B cell (primary cell): Measurements from ENCODE around the gene CD109. TPM values are rescaled to one million over a fixed set of nuclear protein-coding genes. Genes with fewer than 3 reads are reported as not detected.

Experiments used
- ATAC-seq: fragments of 200-7000 bp; cut with Tn5 transposase; one replicate; pipeline ENCODE4 v1.10.0; 2021; ENCODE audit warnings: low read depth, mild to moderate bottlenecking, moderate number of reproducible peaks, moderate library complexity
- CTCF ChIA-PET: fragments of 350-600 bp; sonication (Branson Sonifier 250); formaldehyde crosslinking; loops from one replicate; lab custom pipeline; 2021; ENCODE audit warnings: antibody characterized with exemption, inconsistent platforms; lab: Charles Lee
- POLR2A ChIA-PET: fragments of 350-600 bp; sonication (Branson Sonifier 250); formaldehyde crosslinking; loops from one replicate; lab custom pipeline; 2021; ENCODE audit warnings: antibody characterized with exemption; lab: Charles Lee
- DNase-seq: peaks from one replicate; pipeline ENCODE4 v3.0.0; 2013
- H2AFZ ChIP-seq: 2 replicates; pipeline ENCODE4 v1.6.1; 2012; ENCODE audit warnings: mild to moderate bottlenecking, low read depth, low read length; ENCODE audit not compliant: insufficient read depth, poor library complexity, severe bottlenecking
- H3K27ac ChIP-seq, 2 donors: 1 replicate in 1 of 2; 2 replicates in 1 of 2; pipeline ENCODE4 v1.5.1; 2012 to 2013; ENCODE audit warnings: low read length in 2 of 2, mild to moderate bottlenecking in 2 of 2, moderate library complexity in 1 of 2
- H3K27me3 ChIP-seq, 4 experiments: fragments of 200-600 bp in 1 of 4; sonication (generic) in 1 of 4; replicated peaks in 1 of 4; 1 replicate in 2 of 4; 2 replicates in 2 of 4; pipeline versions ENCODE4 v1.6.1 to v1.7.0; 2013 to 2016; ENCODE audit warnings: low read length in 3 of 4, mild to moderate bottlenecking in 2 of 4, mixed read lengths in 1 of 4, moderate library complexity in 1 of 4; ENCODE audit not compliant: insufficient read depth in 4 of 4, control insufficient read depth in 3 of 4; ENCODE audit errors: control extremely low read depth in 1 of 4
- H3K36me3 ChIP-seq, 2 experiments: replicated peaks in 1 of 2; 1 replicate in 1 of 2; 2 replicates in 1 of 2; pipeline versions ENCODE4 v1.6.1 to v1.7.1; 2013; ENCODE audit warnings: low read length in 1 of 2; ENCODE audit not compliant: insufficient read depth in 2 of 2, control insufficient read depth in 1 of 2; ENCODE audit errors: control extremely low read depth in 1 of 2, extremely low read depth in 1 of 2
- H3K4me1 ChIP-seq, 2 donors: fragments of 200-600 bp in 1 of 2; sonication (generic) in 1 of 2; 1 replicate in 1 of 2; 2 replicates in 1 of 2; pipeline versions ENCODE4 v1.5.1 to v1.6.1; 2013 to 2017; ENCODE audit warnings: low read length in 2 of 2; ENCODE audit not compliant: control insufficient read depth in 2 of 2, insufficient read depth in 2 of 2
- H3K4me2 ChIP-seq: replicated peaks from 2 replicates; pipeline ENCODE3; 2012; ENCODE audit warnings: mild to moderate bottlenecking, low read depth, low read length; ENCODE audit not compliant: poor library complexity, severe bottlenecking
- H3K4me3 ChIP-seq, 5 experiments: fragments of 200-600 bp in 1 of 5; sonication (generic) in 1 of 5; 1 replicate in 3 of 5; 2 replicates in 2 of 5; pipeline versions ENCODE4 v1.5.1 to v1.7.0; 2011 to 2016; ENCODE audit warnings: low read length in 4 of 5, mild to moderate bottlenecking in 4 of 5, low read depth in 2 of 5, control low read depth in 1 of 5, moderate library complexity in 1 of 5; ENCODE audit not compliant: insufficient read depth in 1 of 5; ENCODE audit errors: control extremely low read depth in 1 of 5, extremely low read depth in 1 of 5
- H3K79me2 ChIP-seq: fragments of 200-600 bp; sonication (generic); one replicate; pipeline ENCODE4 v1.6.0; 2016; ENCODE audit warnings: low read length; ENCODE audit not compliant: control insufficient read depth, insufficient read depth
- H3K9ac ChIP-seq: fragments of 200-600 bp; sonication (generic); 2 replicates; pipeline ENCODE4 v1.6.1; 2017; ENCODE audit warnings: mild to moderate bottlenecking, low read length, moderate library complexity
- H3K9me3 ChIP-seq, 3 donors: one replicate each; pipeline versions ENCODE4 v1.6.1 to v1.7.1; 2013; ENCODE audit warnings: low read length in 2 of 3; ENCODE audit not compliant: control insufficient read depth in 2 of 3, insufficient read depth in 1 of 3; ENCODE audit errors: control extremely low read depth in 1 of 3
- H4K20me1 ChIP-seq: 2 replicates; pipeline ENCODE4 v1.6.0; 2012; ENCODE audit warnings: mild to moderate bottlenecking, low read length; ENCODE audit not compliant: insufficient read depth, control insufficient read depth, poor library complexity, severe bottlenecking
- H3K27ac Mint-ChIP-seq: one replicate; pipeline ENCODE4 v1.8.0; 2021; ENCODE audit warnings: mixed read lengths
- H3K27me3 Mint-ChIP-seq: one replicate; pipeline ENCODE4 v1.8.0; 2021; ENCODE audit warnings: mixed read lengths
- H3K4me1 Mint-ChIP-seq: one replicate; pipeline ENCODE4 v1.8.0; 2021; ENCODE audit warnings: mixed read lengths
- H3K4me3 Mint-ChIP-seq: one replicate; pipeline ENCODE4 v1.8.0; 2021; ENCODE audit warnings: mixed read lengths
- H3K9me3 Mint-ChIP-seq: one replicate; pipeline ENCODE4 v1.8.0; 2022; ENCODE audit warnings: mixed read lengths; ENCODE audit not compliant: insufficient read depth
- EZH2 ChIP-seq: IDR thresholded peaks from 2 replicates; pipeline ENCODE4 v1.6.1; 2012; ENCODE audit warnings: borderline replicate concordance, low read depth, mild to moderate bottlenecking, moderate library complexity, low read length; ENCODE audit not compliant: insufficient read depth, poor library complexity, severe bottlenecking
- WGBS: methylation state at CpG from one replicate; pipeline ENCODE4 v1.1.5; 2013; ENCODE audit warnings: missing lambda C conversion rate; ENCODE audit not compliant: insufficient coverage; 5-methylcytosine and 5-hydroxymethylcytosine counted together
- intact Hi-C: fragments of 100-400 bp; cut with micrococcal nuclease; formaldehyde crosslinking; loops from one replicate; pipeline ENCODE4 v1.10.0; 2022
- polyA plus RNA-seq: library from polyadenylated mRNA; depleted of rRNA; stranded (reverse); fragments of >200 nt; gene quantifications from 2 replicates; pipeline ENCODE4 v1.2.3, GENCODE V29; 2012
- total RNA-seq, 2 donors: library from RNA; stranded (reverse); fragments of 120-200 nt in 1 of 2; gene quantifications; 1 replicate in 1 of 2; 2 replicates in 1 of 2; pipeline versions ENCODE4 v1.2.3 to v1.2.4, GENCODE V29; 2013 to 2022
- TF ChIP-seq, protein P1 (sequence below): fragments of 200-600 bp; IDR thresholded peaks from one replicate; pipeline ENCODE4 v1.8.0; 2022; ENCODE audit warnings: antibody characterized with exemption, mild to moderate bottlenecking

The CD109 gene
- total and polyA plus RNA-seq, 2 donors (not counting 1 experiment from before 2014, with no cell fraction given): 0.15 TPM; not detected in 1

DNA sequence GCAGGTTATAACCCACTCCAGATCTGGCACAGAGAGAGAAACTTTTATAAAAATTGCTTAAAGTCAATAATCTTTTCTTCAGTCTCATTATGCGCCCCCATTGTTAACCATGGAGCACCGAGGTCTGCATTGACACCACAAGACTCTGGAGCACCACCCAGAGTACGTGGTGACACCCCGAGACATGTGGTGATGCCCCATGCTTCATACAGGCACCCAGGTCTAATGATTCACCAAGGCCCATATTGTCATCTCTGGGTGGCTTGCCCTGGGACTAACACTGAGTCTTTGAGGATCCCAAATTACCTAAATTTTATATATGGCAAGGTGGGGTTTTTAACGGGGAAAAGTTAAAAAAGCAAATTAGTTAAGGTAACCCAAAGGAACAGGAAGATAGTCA, 31.1 kb downstream of the CD109 start:
- Mint-ChIP-seq H3K27me3 (no peaks in the 10 kb centered on the region), H3K27ac (no peak overlapping the region), H3K4me3 (no peak overlapping the region), H3K9me3 (no peaks in the 10 kb centered on the region), H3K4me1 (peaks cover 8% of the 10 kb centered on the region)
- Histone ChIP-seq H3K9ac (no peak overlapping the region), H4K20me1 (no peaks in the 10 kb centered on the region), H3K27me3 (no peaks in the 10 kb centered on the region), H3K9me3 (no peaks in the 10 kb centered on the region), H3K4me2 (no peak overlapping the region), H3K4me1 (no peaks in the 10 kb centered on the region), H3K36me3 (no peaks in the 10 kb centered on the region), H2AFZ (no peak overlapping the region), H3K27ac (no peak overlapping the region), H3K4me3 (no peak overlapping the region), H3K79me2 (no peaks in the 10 kb centered on the region)
- WGBS: 84% methylated on average over 4 of the region's 5 CpGs
- TF ChIP-seq, protein P1, sequence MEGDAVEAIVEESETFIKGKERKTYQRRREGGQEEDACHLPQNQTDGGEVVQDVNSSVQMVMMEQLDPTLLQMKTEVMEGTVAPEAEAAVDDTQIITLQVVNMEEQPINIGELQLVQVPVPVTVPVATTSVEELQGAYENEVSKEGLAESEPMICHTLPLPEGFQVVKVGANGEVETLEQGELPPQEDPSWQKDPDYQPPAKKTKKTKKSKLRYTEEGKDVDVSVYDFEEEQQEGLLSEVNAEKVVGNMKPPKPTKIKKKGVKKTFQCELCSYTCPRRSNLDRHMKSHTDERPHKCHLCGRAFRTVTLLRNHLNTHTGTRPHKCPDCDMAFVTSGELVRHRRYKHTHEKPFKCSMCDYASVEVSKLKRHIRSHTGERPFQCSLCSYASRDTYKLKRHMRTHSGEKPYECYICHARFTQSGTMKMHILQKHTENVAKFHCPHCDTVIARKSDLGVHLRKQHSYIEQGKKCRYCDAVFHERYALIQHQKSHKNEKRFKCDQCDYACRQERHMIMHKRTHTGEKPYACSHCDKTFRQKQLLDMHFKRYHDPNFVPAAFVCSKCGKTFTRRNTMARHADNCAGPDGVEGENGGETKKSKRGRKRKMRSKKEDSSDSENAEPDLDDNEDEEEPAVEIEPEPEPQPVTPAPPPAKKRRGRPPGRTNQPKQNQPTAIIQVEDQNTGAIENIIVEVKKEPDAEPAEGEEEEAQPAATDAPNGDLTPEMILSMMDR: no peak
- no peak for TF ChIP-seq EZH2
- CTCF ChIA-PET: interaction anchor here (1.0 to 8.7 kb wide), 2 partner anchors 11 to 1482 kb away, joined by 4 to 76 read pairs; partner anchors contain the start of gene COL12A1
- intact Hi-C loops: no loop called here
- DNase-seq (no peak), ATAC-seq (no peak)
- POLR2A ChIA-PET: no interaction called here

DNA sequence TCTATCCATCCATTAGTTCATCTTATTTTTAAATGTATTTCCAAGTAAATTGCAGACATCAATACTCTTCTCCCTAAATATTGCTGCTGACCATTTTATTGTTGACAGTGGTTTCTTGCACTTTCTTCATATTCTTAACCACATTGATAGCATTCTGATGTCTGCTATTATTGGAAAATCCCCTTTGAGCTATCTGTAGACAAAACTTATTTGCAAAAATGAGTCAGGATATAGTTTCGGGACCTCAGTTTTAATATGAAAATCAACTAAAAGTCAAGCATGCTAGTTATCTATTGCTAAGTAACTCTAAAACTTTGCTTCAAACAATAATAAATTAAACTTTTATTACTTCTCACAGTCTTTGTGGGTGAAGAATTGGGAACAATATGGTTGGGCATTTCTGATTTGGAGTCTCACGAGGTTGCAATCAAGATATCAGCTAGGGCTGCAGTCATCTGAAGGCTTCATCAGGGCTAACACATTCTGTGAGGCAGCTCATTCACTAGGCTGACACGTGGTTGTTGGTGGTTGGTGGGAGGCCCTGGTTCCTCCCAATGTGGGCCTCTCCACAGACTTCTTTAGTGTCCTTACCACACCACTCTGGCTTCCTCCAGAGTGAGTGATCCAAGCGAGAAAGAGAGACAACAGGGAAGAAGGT, 32.7 kb downstream of the CD109 start:
- DNase-seq (no peak), ATAC-seq (no peak)
- 20% methylated on average over 1 of the region's 4 CpGs for WGBS
- H2AFZ ChIP-seq: no peak overlapping the region
- no peaks in the 10 kb centered on the region for H3K79me2 ChIP-seq
- ChIA-PET POLR2A (no interaction called here), CTCF (interaction anchor here (1.3 to 8.7 kb wide), 2 partner anchors 8 to 1480 kb away, joined by 7 to 76 read pairs; partner anchors contain the start of gene COL12A1)
- no peak overlapping the region for H3K9ac ChIP-seq
- Mint-ChIP-seq H3K27me3 (no peaks in the 10 kb centered on the region), H3K4me3 (no peak overlapping the region), H3K27ac (no peak overlapping the region), H3K9me3 (no peaks in the 10 kb centered on the region), H3K4me1 (peaks cover 4% of the 10 kb centered on the region)
- H4K20me1 ChIP-seq: no peaks in the 10 kb centered on the region
- no peak overlapping the region for H3K4me3 ChIP-seq
- no peak overlapping the region for H3K27ac ChIP-seq
- TF ChIP-seq EZH2: no peak
- TF ChIP-seq, protein P1: no peak
- H3K9me3 ChIP-seq: no peaks in the 10 kb centered on the region
- intact Hi-C loops: no loop called here
- H3K4me1 ChIP-seq: no peaks in the 10 kb centered on the region
- no peak overlapping the region for H3K4me2 ChIP-seq
- no peaks in the 10 kb centered on the region for H3K27me3 ChIP-seq
- H3K36me3 ChIP-seq: no peaks in the 10 kb centered on the region
